SK-N-SH treated with all-trans-retinoic acid at 6 μM for 48 hours (cell line): Measurements from ENCODE around the gene FHIP2A.

Experiments
- ATAC-seq: fragments of 200-7000 bp; cut with Tn5 transposase; 3 replicates; pipeline ENCODE4 v1.9.1; 2020; ENCODE audit warnings: mild to moderate bottlenecking, moderate library complexity
- ARNTL ChIP-seq: fragments of 450-650 bp; formaldehyde crosslinking; IDR thresholded peaks from 2 replicates; pipeline ENCODE4 v1.5.0; 2020; ENCODE audit warnings: low read depth, mild to moderate bottlenecking, moderate library complexity, borderline replicate concordance
- ISL1 ChIP-seq: fragments of 250-450 bp; sonication (Bioruptor Pico); IDR thresholded peaks from 2 replicates; pipeline ENCODE4 v2.1.2; 2022; ENCODE audit warnings: mild to moderate bottlenecking, moderate library complexity
- PATZ1 ChIP-seq: fragments of 250-450 bp; sonication (Bioruptor Pico); IDR thresholded peaks from 2 replicates; pipeline ENCODE4 v1.8.0; 2020; ENCODE audit warnings: mild to moderate bottlenecking, moderate library complexity, borderline replicate concordance
- PPARA ChIP-seq: fragments of 250-450 bp; sonication (Bioruptor Pico); IDR thresholded peaks from 2 replicates; pipeline ENCODE4 v1.5.0; 2020; ENCODE audit warnings: mild to moderate bottlenecking, borderline replicate concordance
- TOX ChIP-seq: fragments of 250-450 bp; sonication (Bioruptor Pico); IDR thresholded peaks from 2 replicates; pipeline ENCODE4 v1.8.0; 2021; ENCODE audit warnings: mild to moderate bottlenecking, moderate library complexity, borderline replicate concordance
- ZNF8 ChIP-seq: fragments of 450-650 bp; formaldehyde crosslinking; IDR thresholded peaks from 2 replicates; pipeline ENCODE4 v1.5.0; 2020; ENCODE audit warnings: mild to moderate bottlenecking, moderate library complexity
- TF ChIP-seq, protein P1 (sequence below): fragments of 250-450 bp; sonication (Bioruptor Pico); IDR thresholded peaks from 2 replicates; pipeline ENCODE4 v1.5.1; 2020; ENCODE audit warnings: low read depth, mild to moderate bottlenecking, moderate library complexity

Gene FHIP2A

DNA sequence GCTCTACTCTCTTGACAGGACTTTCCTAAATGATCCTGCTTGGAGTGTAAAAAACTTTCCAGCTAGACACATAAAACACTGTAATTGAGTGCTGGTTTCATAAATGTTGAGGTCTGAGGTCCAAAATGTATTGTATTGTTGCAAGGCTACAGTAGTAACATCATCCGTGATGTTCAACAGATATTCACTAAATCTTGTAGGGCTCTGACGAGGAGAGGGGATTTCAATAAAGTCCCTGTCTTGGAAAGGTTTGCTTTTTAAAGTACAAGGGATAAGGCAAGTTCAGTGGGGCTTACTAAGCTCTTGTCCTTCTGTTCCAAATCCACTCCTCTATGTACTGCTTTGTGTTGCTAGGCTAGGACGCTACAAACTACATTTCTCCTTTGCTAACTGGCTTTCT, 48.9 kb downstream of the FHIP2A start:
- ATAC-seq: no peak; the same call in 2 of the 3 replicates
- TF ChIP-seq, protein P1, sequence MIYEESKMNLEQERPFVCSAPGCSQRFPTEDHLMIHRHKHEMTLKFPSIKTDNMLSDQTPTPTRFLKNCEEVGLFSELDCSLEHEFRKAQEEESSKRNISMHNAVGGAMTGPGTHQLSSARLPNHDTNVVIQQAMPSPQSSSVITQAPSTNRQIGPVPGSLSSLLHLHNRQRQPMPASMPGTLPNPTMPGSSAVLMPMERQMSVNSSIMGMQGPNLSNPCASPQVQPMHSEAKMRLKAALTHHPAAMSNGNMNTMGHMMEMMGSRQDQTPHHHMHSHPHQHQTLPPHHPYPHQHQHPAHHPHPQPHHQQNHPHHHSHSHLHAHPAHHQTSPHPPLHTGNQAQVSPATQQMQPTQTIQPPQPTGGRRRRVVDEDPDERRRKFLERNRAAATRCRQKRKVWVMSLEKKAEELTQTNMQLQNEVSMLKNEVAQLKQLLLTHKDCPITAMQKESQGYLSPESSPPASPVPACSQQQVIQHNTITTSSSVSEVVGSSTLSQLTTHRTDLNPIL (CRISPR knock-in tag): no peak
- TF ChIP-seq ARNTL (CRISPR knock-in tag): no peak
- TF ChIP-seq PATZ1 (CRISPR knock-in tag): no peak
- TF ChIP-seq PPARA (CRISPR knock-in tag): no peak
- TF ChIP-seq TOX: no peak
- TF ChIP-seq ISL1 (CRISPR knock-in tag): no peak

GRCh38 chr10:114871379-114871778, 49.8 kb downstream of the FHIP2A start:
- TF ChIP-seq ZNF8 (CRISPR knock-in tag): no peak
- no peak for ATAC-seq
